Urinary bladder (tissue), 4 donors: ENCODE data around the gene CDC42BPA. TPM values are rescaled to one million over a fixed set of nuclear protein-coding genes. Genes with fewer than 3 reads are reported as not detected.
"Not testable (repeated sequence)": the region's sequence is repeated elsewhere in the genome, so short reads cannot be mapped to it uniquely, and the experiment has no call there.

Experiments
- DNase-seq: peaks from one replicate; pipeline ENCODE4 v3.0.0-alpha.2; 2015; ENCODE audit errors: extremely low spot score
- H3K27ac ChIP-seq: one replicate; pipeline ENCODE4 v1.5.1; 2013; ENCODE audit warnings: low read depth, mild to moderate bottlenecking, moderate library complexity
- H3K36me3 ChIP-seq: one replicate; pipeline ENCODE4 v1.6.1; 2013; ENCODE audit warnings: mild to moderate bottlenecking, moderate library complexity; ENCODE audit not compliant: insufficient read depth
- H3K4me1 ChIP-seq: one replicate; pipeline ENCODE4 v1.6.1; 2013; ENCODE audit warnings: mild to moderate bottlenecking, moderate library complexity; ENCODE audit not compliant: insufficient read depth
- H3K4me3 ChIP-seq: one replicate; pipeline ENCODE4 v1.5.1; 2013; ENCODE audit warnings: low read depth, low read length
- WGBS: extraction: QIAGEN DNeasy Blood & Tissue Kit; methylation state at CpG from one replicate; pipeline ENCODE4 v1.1.7; 2013; 5-methylcytosine and 5-hydroxymethylcytosine counted together
- polyA plus RNA-seq: library from polyadenylated mRNA; stranded (reverse); fragments of 200-250 nt; gene quantifications from one replicate; pipeline ENCODE4 v1.2.3, GENCODE V29; 2013
- total RNA-seq: library from RNA; depleted of rRNA; stranded (reverse); fragments of >200 nt; gene quantifications from one replicate; pipeline ENCODE4 v1.2.3, GENCODE V29; 2014
- donor health status: healthy with polysubstance abuse.
- donor health status: healthy.

Gene CDC42BPA
- total and polyA plus RNA-seq, 2 donors: 36.6 to 194 TPM

- no peak for DNase-seq
- WGBS: 92% methylated on average over 2 of the region's 2 CpGs
- Histone ChIP-seq H3K4me1 (no peaks in the 10 kb centered on the region), H3K4me3 (no peak overlapping the region), H3K27ac (no peak overlapping the region), H3K36me3 (no peaks in the 10 kb centered on the region)
Observed at GRCh38 chr1:227244339-227245118, 73.8 kb downstream of the CDC42BPA start.

- no peak for DNase-seq
- H3K27ac ChIP-seq: no peak overlapping the region
- 94% methylated on average over 2 of the region's 2 CpGs for WGBS
- no peak overlapping the region for H3K4me3 ChIP-seq
- H3K4me1 ChIP-seq: no peaks in the 10 kb centered on the region
- no peaks in the 10 kb centered on the region for H3K36me3 ChIP-seq
Observed at GRCh38 chr1:227242811-227243682, 75.2 kb downstream of the CDC42BPA start.

- no peak overlapping the region for H3K27ac ChIP-seq
- no peaks in the 10 kb centered on the region for H3K36me3 ChIP-seq
- H3K4me1 ChIP-seq: no peaks in the 10 kb centered on the region
- H3K4me3 ChIP-seq: no peak overlapping the region
- DNase-seq: no peak
Observed at GRCh38 chr1:227240983-227241382, 77.3 kb downstream of the CDC42BPA start.

- 74% methylated on average over 1 of the region's 1 CpG for WGBS
- no peak for DNase-seq
Observed at GRCh38 chr1:227234998-227235405, 83.3 kb downstream of the CDC42BPA start.

GRCh38 chr1:227231128-227231527 is 87.2 kb downstream of the CDC42BPA start:
- WGBS: 78% methylated on average over 7 of the region's 7 CpGs
- not testable (repeated sequence) for H3K27ac ChIP-seq, H3K36me3 ChIP-seq, H3K4me1 ChIP-seq, DNase-seq, H3K4me3 ChIP-seq

More at GRCh38 chr1:227234998-227235405, 83.3 kb downstream of the CDC42BPA start:
- Histone ChIP-seq H3K36me3 (no peaks in the 10 kb centered on the region), H3K4me3 (no peak overlapping the region), H3K4me1 (no peaks in the 10 kb centered on the region), H3K27ac (no peak overlapping the region)

- Histone ChIP-seq H3K4me3 (no peak overlapping the region), H3K4me1 (no peaks in the 10 kb centered on the region), H3K36me3 (no peaks in the 10 kb centered on the region), H3K27ac (no peak overlapping the region)
- DNase-seq: no peak
- 88% methylated on average over 3 of the region's 3 CpGs for WGBS
Observed at GRCh38 chr1:227228201-227228600, 90.1 kb downstream of the CDC42BPA start.

- no peak for DNase-seq
- Histone ChIP-seq H3K4me3 (no peak overlapping the region), H3K36me3 (no peaks in the 10 kb centered on the region), H3K27ac (no peak overlapping the region), H3K4me1 (no peaks in the 10 kb centered on the region)
- WGBS: 73% methylated on average over 2 of the region's 2 CpGs
Observed at GRCh38 chr1:227227761-227228160, 90.5 kb downstream of the CDC42BPA start.

GRCh38 chr1:227225715-227226346 is 92.5 kb downstream of the CDC42BPA start:
- H3K4me3 ChIP-seq: no peak overlapping the region
- DNase-seq: no peak
- whole genome bisulfite sequencing: 61% methylated on average over 2 of the region's 2 CpGs
- no peaks in the 10 kb centered on the region for H3K4me1 ChIP-seq
- H3K27ac ChIP-seq: peak overlapping the region; percentile 23
- no peaks in the 10 kb centered on the region for H3K36me3 ChIP-seq

- H3K4me1 ChIP-seq: no peaks in the 10 kb centered on the region
- no peak for DNase-seq
- H3K36me3 ChIP-seq: no peaks in the 10 kb centered on the region
- no peak overlapping the region for H3K4me3 ChIP-seq
- 95% methylated on average over 1 of the region's 1 CpG for WGBS
- H3K27ac ChIP-seq: no peak overlapping the region
Observed at GRCh38 chr1:227223171-227223806, 95.0 kb downstream of the CDC42BPA start.

- no peak for DNase-seq
- no peaks in the 10 kb centered on the region for H3K4me1 ChIP-seq
- no peak overlapping the region for H3K27ac ChIP-seq
- 99% methylated on average over 1 of the region's 1 CpG for WGBS
- no peak overlapping the region for H3K4me3 ChIP-seq
- no peaks in the 10 kb centered on the region for H3K36me3 ChIP-seq
Observed at GRCh38 chr1:227219715-227220292, 98.5 kb downstream of the CDC42BPA start.

- DNase-seq: no peak
- Histone ChIP-seq H3K27ac (no peak overlapping the region), H3K36me3 (no peaks in the 10 kb centered on the region), H3K4me3 (no peak overlapping the region), H3K4me1 (no peaks in the 10 kb centered on the region)
- WGBS: 76% methylated on average over 6 of the region's 6 CpGs
Observed at GRCh38 chr1:227218870-227219573, 99.3 kb downstream of the CDC42BPA start.

GRCh38 chr1:227215863-227216510 is 102.3 kb downstream of the CDC42BPA start:
- Histone ChIP-seq H3K27ac (no peak overlapping the region), H3K4me3 (no peak overlapping the region), H3K36me3 (no peaks in the 10 kb centered on the region), H3K4me1 (no peaks in the 10 kb centered on the region)
- DNase-seq: no peak
- 91% methylated on average over 2 of the region's 2 CpGs for WGBS
